22Rv1 (cell line): ENCODE data around the gene TRIM22.

Source experiments
- CTCF ChIP-seq: fragments of 450-650 bp; IDR thresholded peaks from 2 replicates; pipeline ENCODE4 v1.5.1; 2017; ENCODE audit warnings: mild to moderate bottlenecking
- ZFX ChIP-seq: fragments of 450-650 bp; IDR thresholded peaks from 2 replicates; pipeline ENCODE4 v1.6.1; 2017; ENCODE audit warnings: antibody characterized with exemption, borderline replicate concordance

- TF ChIP-seq CTCF (no peak), ZFX (no peak)
These were observed 26.1 kb upstream of the TRIM22 start for GRCh38 chr11:5663511-5663910.
